SK-N-MC (cell line): ENCODE measurements around the gene OR56B1.
"Not testable (repeated sequence)": the region's sequence is repeated elsewhere in the genome, so short reads cannot be mapped to it uniquely, and the experiment has no call there.

Source experiments
- DNase-seq: peaks from one replicate; pipeline ENCODE4 v3.0.0-alpha.2; 2011; ENCODE audit warnings: low read depth, low spot score
- H3K27ac ChIP-seq: fragments of 200-600 bp; sonication (generic); 2 replicates; pipeline ENCODE4 v1.5.1; 2016; ENCODE audit warnings: mixed run types
- H3K36me3 ChIP-seq: fragments of 200-600 bp; sonication (generic); 2 replicates; pipeline ENCODE4 v1.6.1; 2017; ENCODE audit warnings: antibody characterized with exemption, low read length, mixed read lengths; ENCODE audit not compliant: insufficient read depth
- H3K4me3 ChIP-seq: fragments of 200-600 bp; sonication (generic); 2 replicates; pipeline ENCODE4 v1.5.1; 2016
- H3K9ac ChIP-seq: fragments of 200-600 bp; sonication (generic); 2 replicates; pipeline ENCODE4 v1.8.0; 2017; ENCODE audit warnings: mixed run types, mixed read lengths; ENCODE audit not compliant: insufficient read length
- H3K9me3 ChIP-seq: fragments of 200-600 bp; sonication (generic); 2 replicates; pipeline ENCODE4 v1.6.1; 2017; ENCODE audit warnings: low read depth, mild to moderate bottlenecking, antibody characterized with exemption, low read length, moderate library complexity, mixed read lengths
- EZH2 ChIP-seq: fragments of 200-600 bp; sonication (generic); IDR thresholded peaks from one replicate; pipeline ENCODE4 v1.6.1; 2017; ENCODE audit warnings: antibody characterized with exemption
- FOXP2 ChIP-seq: optimal IDR thresholded peaks from 2 replicates; pipeline ENCODE3; 2011; ENCODE audit warnings: mild to moderate bottlenecking, moderate library complexity; ENCODE audit not compliant: insufficient read depth; ENCODE audit errors: extremely low read length, control extremely low read depth
- POLR2AphosphoS5 ChIP-seq: IDR thresholded peaks from 2 replicates; pipeline ENCODE4 v1.6.1; 2012; ENCODE audit warnings: mild to moderate bottlenecking, low read depth, low read length, borderline replicate concordance

OR56B1 gene

GRCh38 chr11:5736396-5736795, at the start of gene OR56B1:
TSS of gene OR56B1 (plus strand) at chr11:5736448. CDS start at chr11:5736517, 69 bp downstream.
- no peaks in the 10 kb centered on the region for H3K9me3 ChIP-seq
- H3K36me3 ChIP-seq = no peaks in the 10 kb centered on the region
- no peak for TF ChIP-seq POLR2AphosphoS5
- TF ChIP-seq FOXP2 = no peak
- no peak for TF ChIP-seq EZH2
- H3K9ac ChIP-seq = no peak within 1 kb of the TSS
- DNase-seq = no peak
- no peak within 1 kb of the TSS for H3K27ac ChIP-seq
- no peak within 1 kb of the TSS for H3K4me3 ChIP-seq

GRCh38 chr11:5688482-5688881, 47.8 kb upstream of the OR56B1 start:
- TF ChIP-seq FOXP2 (no peak), EZH2 (no peak), POLR2AphosphoS5 (no peak)
- no peak overlapping the region for H3K27ac ChIP-seq
- no peaks in the 10 kb centered on the region for H3K36me3 ChIP-seq
- DNase-seq = no peak
- H3K9ac ChIP-seq = no peak overlapping the region
- H3K4me3 ChIP-seq = no peak overlapping the region
- no peaks in the 10 kb centered on the region for H3K9me3 ChIP-seq

GRCh38 chr11:5689551-5689983, 46.7 kb upstream of the OR56B1 start, which contains the start of gene TRIM22:
TSS of gene TRIM22 (plus strand) at chr11:5689790. CDS start at chr11:5696233, 6,443 bp downstream.
- Histone ChIP-seq H3K4me3 (no peak within 1 kb of the TSS), H3K36me3 (no peaks in the 10 kb centered on the region), H3K9ac (peak within 1 kb of the TSS; percentile 4), H3K9me3 (no peaks in the 10 kb centered on the region), H3K27ac (no peak within 1 kb of the TSS)
- DNase-seq = no peak
- TF ChIP-seq FOXP2 (no peak), EZH2 (no peak), POLR2AphosphoS5 (no peak)

- Histone ChIP-seq H3K36me3 (no peaks in the 10 kb centered on the region), H3K27ac (no peak overlapping the region), H3K9me3 (no peaks in the 10 kb centered on the region), H3K4me3 (no peak overlapping the region), H3K9ac (no peak overlapping the region)
- no peak for DNase-seq
- TF ChIP-seq EZH2 (no peak), POLR2AphosphoS5 (no peak), FOXP2 (no peak)
Measured at GRCh38 chr11:5690216-5690615, 46.0 kb upstream of the OR56B1 start.

- no peaks in the 10 kb centered on the region for H3K9me3 ChIP-seq
- H3K9ac ChIP-seq = no peak overlapping the region
- no peak overlapping the region for H3K4me3 ChIP-seq
- H3K27ac ChIP-seq = no peak overlapping the region
- TF ChIP-seq EZH2 (no peak), FOXP2 (no peak), POLR2AphosphoS5 (no peak)
- no peak for DNase-seq
- no peaks in the 10 kb centered on the region for H3K36me3 ChIP-seq
Measured at GRCh38 chr11:5690736-5691135, 45.5 kb upstream of the OR56B1 start.

GRCh38 chr11:5691238-5691963, 44.8 kb upstream of the OR56B1 start:
- H3K4me3 ChIP-seq, DNase-seq, H3K9ac ChIP-seq, H3K9me3 ChIP-seq, H3K27ac ChIP-seq, H3K36me3 ChIP-seq: not testable (repeated sequence)

- DNase-seq = no peak
- H3K36me3 ChIP-seq = no peaks in the 10 kb centered on the region
- H3K27ac ChIP-seq = no peak overlapping the region
- H3K4me3 ChIP-seq = no peak overlapping the region
- TF ChIP-seq POLR2AphosphoS5 = no peak
- TF ChIP-seq EZH2 = no peak
- no peak for TF ChIP-seq FOXP2
- no peaks in the 10 kb centered on the region for H3K9me3 ChIP-seq
- no peak overlapping the region for H3K9ac ChIP-seq
Measured at GRCh38 chr11:5691964-5692361, 44.3 kb upstream of the OR56B1 start.

GRCh38 chr11:5694642-5695041, 41.6 kb upstream of the OR56B1 start:
- no peak overlapping the region for H3K27ac ChIP-seq
- H3K9me3 ChIP-seq = no peaks in the 10 kb centered on the region
- no peaks in the 10 kb centered on the region for H3K36me3 ChIP-seq
- no peak for DNase-seq
- no peak overlapping the region for H3K4me3 ChIP-seq
- no peak overlapping the region for H3K9ac ChIP-seq
- TF ChIP-seq EZH2 (no peak), POLR2AphosphoS5 (no peak), FOXP2 (no peak)

GRCh38 chr11:5695580-5695979, 40.7 kb upstream of the OR56B1 start:
- H3K4me3 ChIP-seq = no peak overlapping the region

More at GRCh38 chr11:5695580-5695979, 40.7 kb upstream of the OR56B1 start:
- no peaks in the 10 kb centered on the region for H3K9me3 ChIP-seq
- DNase-seq = no peak
- TF ChIP-seq EZH2 = no peak
- no peak for TF ChIP-seq FOXP2
- TF ChIP-seq POLR2AphosphoS5 = no peak
- no peak overlapping the region for H3K27ac ChIP-seq
- no peak overlapping the region for H3K9ac ChIP-seq
- H3K36me3 ChIP-seq = no peaks in the 10 kb centered on the region
